ENCODE data around the gene LGALSL.

LGALSL gene

GRCh38 chr2:64500549-64500948 is 46.6 kb downstream of the LGALSL start (continued):
- TF ChIP-seq PATZ1 (CRISPR knock-in tag; IDR thresholded peaks at IDR 0.05; ENCODE audit: borderline replicate concordance) (no peak), ESRRG (CRISPR knock-in tag; IDR thresholded peaks at IDR 0.05) (no peak), ISL1 (CRISPR knock-in tag; IDR thresholded peaks at IDR 0.05) (no peak), CSDC2 (CRISPR knock-in tag; IDR thresholded peaks at IDR 0.05) (no peak), ZFP3 (CRISPR knock-in tag; IDR thresholded peaks at IDR 0.05) (no peak)

GRCh38 chr2:64501946-64502345 is 48.0 kb downstream of the LGALSL start:
- TF ChIP-seq ESRRG (CRISPR knock-in tag; IDR thresholded peaks at IDR 0.05) (no peak), TSHZ2 (CRISPR knock-in tag; IDR thresholded peaks at IDR 0.05) (no peak), ZFP30 (CRISPR knock-in tag; IDR thresholded peaks at IDR 0.05) (no peak), GLIS3 (CRISPR knock-in tag; IDR thresholded peaks at IDR 0.05) (no peak), CSDC2 (CRISPR knock-in tag; IDR thresholded peaks at IDR 0.05) (no peak), TOX (CRISPR knock-in tag; IDR thresholded peaks at IDR 0.05; ENCODE audit: borderline replicate concordance) (no peak), ISL1 (CRISPR knock-in tag; IDR thresholded peaks at IDR 0.05) (no peak), SNAI2 (CRISPR knock-in tag; IDR thresholded peaks at IDR 0.05) (no peak), POU6F1 (CRISPR knock-in tag; IDR thresholded peaks at IDR 0.05; ENCODE audit: borderline replicate concordance, low read depth) (no peak), PATZ1 (CRISPR knock-in tag; IDR thresholded peaks at IDR 0.05; ENCODE audit: borderline replicate concordance) (no peak)
- ATAC-seq, result no peak

- TF ChIP-seq ZNF70 (CRISPR knock-in tag; IDR thresholded peaks at IDR 0.05), result no peak
- no peak for ATAC-seq
Observed at GRCh38 chr2:64502860-64503259, 48.9 kb downstream of the LGALSL start.

- no peak for TF ChIP-seq ZNF70 (CRISPR knock-in tag; IDR thresholded peaks at IDR 0.05)
- no peak for TF ChIP-seq ESRRG (CRISPR knock-in tag; IDR thresholded peaks at IDR 0.05)
- no peak for TF ChIP-seq ZNF8 (CRISPR knock-in tag; IDR thresholded peaks at IDR 0.05)
- no peak for TF ChIP-seq SNAI2 (CRISPR knock-in tag; IDR thresholded peaks at IDR 0.05)
- TF ChIP-seq CSRNP3 (CRISPR knock-in tag; IDR thresholded peaks at IDR 0.05), result no peak
- no peak for TF ChIP-seq BACH2 (CRISPR knock-in tag; IDR thresholded peaks at IDR 0.05; ENCODE audit: borderline replicate concordance)
- no peak for TF ChIP-seq GLIS3 (CRISPR knock-in tag; IDR thresholded peaks at IDR 0.05)
- no peak for TF ChIP-seq PATZ1 (CRISPR knock-in tag; IDR thresholded peaks at IDR 0.05; ENCODE audit: borderline replicate concordance)
- no peak for ATAC-seq
Observed at GRCh38 chr2:64504774-64505720, 51.1 kb downstream of the LGALSL start.
